ENCODE measurements around the gene TOP2A. TPM values are rescaled to one million over a fixed set of nuclear protein-coding genes. Genes with fewer than 3 reads are reported as not detected.

The TOP2A gene
- total and polyA plus RNA-seq, 9 of the 15 experiments (the other 6 are each of a cell fraction or from before 2014, with no cell fraction given), result 133 to 347 (median 259) TPM

DNA sequence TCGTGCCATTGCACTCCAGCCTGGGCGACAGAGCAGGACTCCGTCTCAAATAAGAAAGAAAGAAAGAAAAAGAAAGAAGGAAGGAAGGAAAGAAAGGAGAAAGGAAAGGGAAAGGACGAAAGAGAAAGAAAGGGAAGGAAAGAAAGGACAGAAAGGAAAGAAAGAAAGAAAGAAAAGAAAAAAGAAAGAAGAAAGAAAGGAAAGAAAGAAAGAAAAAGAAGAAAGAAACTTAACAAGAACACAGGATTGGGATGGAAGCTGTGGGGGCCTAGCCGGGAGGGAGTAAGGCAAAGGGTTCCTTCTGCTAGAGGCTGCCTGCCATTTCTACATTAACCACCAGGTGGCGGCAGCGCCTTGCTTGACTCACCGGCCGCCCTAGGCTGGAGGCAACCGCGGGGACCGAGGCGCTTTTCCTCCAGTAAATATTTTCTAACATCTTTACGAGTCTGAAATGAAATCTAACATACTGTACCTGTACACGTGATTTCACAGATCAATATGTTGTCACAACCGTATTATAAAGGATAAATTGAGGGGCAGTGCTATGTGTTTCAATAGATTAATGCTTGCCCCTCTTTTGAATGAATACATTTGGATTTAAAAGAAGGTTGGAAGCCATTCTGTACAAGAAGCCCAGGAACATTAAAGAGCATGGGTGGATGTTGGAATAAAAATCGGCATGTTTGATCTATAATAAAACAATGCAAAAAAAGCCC, 59.2 kb downstream of the TOP2A start (continued):
- TF ChIP-seq, protein P1, sequence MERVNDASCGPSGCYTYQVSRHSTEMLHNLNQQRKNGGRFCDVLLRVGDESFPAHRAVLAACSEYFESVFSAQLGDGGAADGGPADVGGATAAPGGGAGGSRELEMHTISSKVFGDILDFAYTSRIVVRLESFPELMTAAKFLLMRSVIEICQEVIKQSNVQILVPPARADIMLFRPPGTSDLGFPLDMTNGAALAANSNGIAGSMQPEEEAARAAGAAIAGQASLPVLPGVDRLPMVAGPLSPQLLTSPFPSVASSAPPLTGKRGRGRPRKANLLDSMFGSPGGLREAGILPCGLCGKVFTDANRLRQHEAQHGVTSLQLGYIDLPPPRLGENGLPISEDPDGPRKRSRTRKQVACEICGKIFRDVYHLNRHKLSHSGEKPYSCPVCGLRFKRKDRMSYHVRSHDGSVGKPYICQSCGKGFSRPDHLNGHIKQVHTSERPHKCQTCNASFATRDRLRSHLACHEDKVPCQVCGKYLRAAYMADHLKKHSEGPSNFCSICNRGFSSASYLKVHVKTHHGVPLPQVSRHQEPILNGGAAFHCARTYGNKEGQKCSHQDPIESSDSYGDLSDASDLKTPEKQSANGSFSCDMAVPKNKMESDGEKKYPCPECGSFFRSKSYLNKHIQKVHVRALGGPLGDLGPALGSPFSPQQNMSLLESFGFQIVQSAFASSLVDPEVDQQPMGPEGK (CRISPR knock-in tag; IDR thresholded peaks at IDR 0.05; ENCODE audit: borderline replicate concordance), result no peak
- no peak for TF ChIP-seq SIN3A (IDR thresholded peaks at IDR 0.05; ENCODE audit: borderline replicate concordance in 2 of 2, control insufficient read depth in 1 of 2, low read depth in 2 of 2, low read length in 2 of 2)
- TF ChIP-seq MCM7 (IDR thresholded peaks at IDR 0.05), result no peak
- no peak for TF ChIP-seq HDGF (IDR thresholded peaks at IDR 0.05)
- TF ChIP-seq KAT2B (IDR thresholded peaks at IDR 0.05; ENCODE audit: low read depth, low read length), result no peak
- no peak for TF ChIP-seq SNRNP70 (optimal IDR thresholded peaks at IDR 0.05; ENCODE audit: low read depth, low read length)
- TF ChIP-seq, protein P2, sequence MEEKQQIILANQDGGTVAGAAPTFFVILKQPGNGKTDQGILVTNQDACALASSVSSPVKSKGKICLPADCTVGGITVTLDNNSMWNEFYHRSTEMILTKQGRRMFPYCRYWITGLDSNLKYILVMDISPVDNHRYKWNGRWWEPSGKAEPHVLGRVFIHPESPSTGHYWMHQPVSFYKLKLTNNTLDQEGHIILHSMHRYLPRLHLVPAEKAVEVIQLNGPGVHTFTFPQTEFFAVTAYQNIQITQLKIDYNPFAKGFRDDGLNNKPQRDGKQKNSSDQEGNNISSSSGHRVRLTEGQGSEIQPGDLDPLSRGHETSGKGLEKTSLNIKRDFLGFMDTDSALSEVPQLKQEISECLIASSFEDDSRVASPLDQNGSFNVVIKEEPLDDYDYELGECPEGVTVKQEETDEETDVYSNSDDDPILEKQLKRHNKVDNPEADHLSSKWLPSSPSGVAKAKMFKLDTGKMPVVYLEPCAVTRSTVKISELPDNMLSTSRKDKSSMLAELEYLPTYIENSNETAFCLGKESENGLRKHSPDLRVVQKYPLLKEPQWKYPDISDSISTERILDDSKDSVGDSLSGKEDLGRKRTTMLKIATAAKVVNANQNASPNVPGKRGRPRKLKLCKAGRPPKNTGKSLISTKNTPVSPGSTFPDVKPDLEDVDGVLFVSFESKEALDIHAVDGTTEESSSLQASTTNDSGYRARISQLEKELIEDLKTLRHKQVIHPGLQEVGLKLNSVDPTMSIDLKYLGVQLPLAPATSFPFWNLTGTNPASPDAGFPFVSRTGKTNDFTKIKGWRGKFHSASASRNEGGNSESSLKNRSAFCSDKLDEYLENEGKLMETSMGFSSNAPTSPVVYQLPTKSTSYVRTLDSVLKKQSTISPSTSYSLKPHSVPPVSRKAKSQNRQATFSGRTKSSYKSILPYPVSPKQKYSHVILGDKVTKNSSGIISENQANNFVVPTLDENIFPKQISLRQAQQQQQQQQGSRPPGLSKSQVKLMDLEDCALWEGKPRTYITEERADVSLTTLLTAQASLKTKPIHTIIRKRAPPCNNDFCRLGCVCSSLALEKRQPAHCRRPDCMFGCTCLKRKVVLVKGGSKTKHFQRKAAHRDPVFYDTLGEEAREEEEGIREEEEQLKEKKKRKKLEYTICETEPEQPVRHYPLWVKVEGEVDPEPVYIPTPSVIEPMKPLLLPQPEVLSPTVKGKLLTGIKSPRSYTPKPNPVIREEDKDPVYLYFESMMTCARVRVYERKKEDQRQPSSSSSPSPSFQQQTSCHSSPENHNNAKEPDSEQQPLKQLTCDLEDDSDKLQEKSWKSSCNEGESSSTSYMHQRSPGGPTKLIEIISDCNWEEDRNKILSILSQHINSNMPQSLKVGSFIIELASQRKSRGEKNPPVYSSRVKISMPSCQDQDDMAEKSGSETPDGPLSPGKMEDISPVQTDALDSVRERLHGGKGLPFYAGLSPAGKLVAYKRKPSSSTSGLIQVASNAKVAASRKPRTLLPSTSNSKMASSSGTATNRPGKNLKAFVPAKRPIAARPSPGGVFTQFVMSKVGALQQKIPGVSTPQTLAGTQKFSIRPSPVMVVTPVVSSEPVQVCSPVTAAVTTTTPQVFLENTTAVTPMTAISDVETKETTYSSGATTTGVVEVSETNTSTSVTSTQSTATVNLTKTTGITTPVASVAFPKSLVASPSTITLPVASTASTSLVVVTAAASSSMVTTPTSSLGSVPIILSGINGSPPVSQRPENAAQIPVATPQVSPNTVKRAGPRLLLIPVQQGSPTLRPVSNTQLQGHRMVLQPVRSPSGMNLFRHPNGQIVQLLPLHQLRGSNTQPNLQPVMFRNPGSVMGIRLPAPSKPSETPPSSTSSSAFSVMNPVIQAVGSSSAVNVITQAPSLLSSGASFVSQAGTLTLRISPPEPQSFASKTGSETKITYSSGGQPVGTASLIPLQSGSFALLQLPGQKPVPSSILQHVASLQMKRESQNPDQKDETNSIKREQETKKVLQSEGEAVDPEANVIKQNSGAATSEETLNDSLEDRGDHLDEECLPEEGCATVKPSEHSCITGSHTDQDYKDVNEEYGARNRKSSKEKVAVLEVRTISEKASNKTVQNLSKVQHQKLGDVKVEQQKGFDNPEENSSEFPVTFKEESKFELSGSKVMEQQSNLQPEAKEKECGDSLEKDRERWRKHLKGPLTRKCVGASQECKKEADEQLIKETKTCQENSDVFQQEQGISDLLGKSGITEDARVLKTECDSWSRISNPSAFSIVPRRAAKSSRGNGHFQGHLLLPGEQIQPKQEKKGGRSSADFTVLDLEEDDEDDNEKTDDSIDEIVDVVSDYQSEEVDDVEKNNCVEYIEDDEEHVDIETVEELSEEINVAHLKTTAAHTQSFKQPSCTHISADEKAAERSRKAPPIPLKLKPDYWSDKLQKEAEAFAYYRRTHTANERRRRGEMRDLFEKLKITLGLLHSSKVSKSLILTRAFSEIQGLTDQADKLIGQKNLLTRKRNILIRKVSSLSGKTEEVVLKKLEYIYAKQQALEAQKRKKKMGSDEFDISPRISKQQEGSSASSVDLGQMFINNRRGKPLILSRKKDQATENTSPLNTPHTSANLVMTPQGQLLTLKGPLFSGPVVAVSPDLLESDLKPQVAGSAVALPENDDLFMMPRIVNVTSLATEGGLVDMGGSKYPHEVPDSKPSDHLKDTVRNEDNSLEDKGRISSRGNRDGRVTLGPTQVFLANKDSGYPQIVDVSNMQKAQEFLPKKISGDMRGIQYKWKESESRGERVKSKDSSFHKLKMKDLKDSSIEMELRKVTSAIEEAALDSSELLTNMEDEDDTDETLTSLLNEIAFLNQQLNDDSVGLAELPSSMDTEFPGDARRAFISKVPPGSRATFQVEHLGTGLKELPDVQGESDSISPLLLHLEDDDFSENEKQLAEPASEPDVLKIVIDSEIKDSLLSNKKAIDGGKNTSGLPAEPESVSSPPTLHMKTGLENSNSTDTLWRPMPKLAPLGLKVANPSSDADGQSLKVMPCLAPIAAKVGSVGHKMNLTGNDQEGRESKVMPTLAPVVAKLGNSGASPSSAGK (IDR thresholded peaks at IDR 0.05), result no peak
- TF ChIP-seq, protein P3, sequence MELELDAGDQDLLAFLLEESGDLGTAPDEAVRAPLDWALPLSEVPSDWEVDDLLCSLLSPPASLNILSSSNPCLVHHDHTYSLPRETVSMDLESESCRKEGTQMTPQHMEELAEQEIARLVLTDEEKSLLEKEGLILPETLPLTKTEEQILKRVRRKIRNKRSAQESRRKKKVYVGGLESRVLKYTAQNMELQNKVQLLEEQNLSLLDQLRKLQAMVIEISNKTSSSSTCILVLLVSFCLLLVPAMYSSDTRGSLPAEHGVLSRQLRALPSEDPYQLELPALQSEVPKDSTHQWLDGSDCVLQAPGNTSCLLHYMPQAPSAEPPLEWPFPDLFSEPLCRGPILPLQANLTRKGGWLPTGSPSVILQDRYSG (tag; conservative IDR thresholded peaks at IDR 0.05; ENCODE audit: low read depth), result no peak
- no peak for TF ChIP-seq NR1H2 (CRISPR knock-in tag; IDR thresholded peaks at IDR 0.05)
- no peak for TF ChIP-seq KLF6 (CRISPR knock-in tag; IDR thresholded peaks at IDR 0.05; ENCODE audit: borderline replicate concordance)
